GM21723 (cell line): Measurements from ENCODE around the gene TTLL7.
"Not testable (repeated sequence)": the region's sequence is repeated elsewhere in the genome, so short reads cannot be mapped to it uniquely, and the experiment has no call there.

Experiments
- ATAC-seq: cut with Tn5 transposase; IDR thresholded peaks from one replicate; pipeline ENCODE4 v1.9.1; 2021; ENCODE audit warnings: mild to moderate bottlenecking, moderate library complexity; ENCODE audit not compliant: unreplicated experiment

The TTLL7 gene

GRCh38 chr1:83931658-83932253 lies 67.2 kb downstream of the TTLL7 start:
- peak; percentile 93 for ATAC-seq

- ATAC-seq, result no peak
These were observed 69.7 kb downstream of the TTLL7 start for GRCh38 chr1:83929184-83929583.

GRCh38 chr1:83928396-83928795 lies 70.5 kb downstream of the TTLL7 start:
- ATAC-seq, result no peak

GRCh38 chr1:83927701-83928100 lies 71.2 kb downstream of the TTLL7 start:
- no peak for ATAC-seq

GRCh38 chr1:83927061-83927460 lies 71.9 kb downstream of the TTLL7 start:
- ATAC-seq, result no peak

- no peak for ATAC-seq
These were observed 75.4 kb downstream of the TTLL7 start for GRCh38 chr1:83923553-83923952.

GRCh38 chr1:83922431-83922830 lies 76.5 kb downstream of the TTLL7 start:
- ATAC-seq, result no peak

- no peak for ATAC-seq
These were observed 78.6 kb downstream of the TTLL7 start for GRCh38 chr1:83920320-83920719.

- no peak for ATAC-seq
These were observed 79.1 kb downstream of the TTLL7 start for GRCh38 chr1:83919872-83920271.

GRCh38 chr1:83918688-83919285 lies 80.1 kb downstream of the TTLL7 start:
- ATAC-seq, result no peak

- ATAC-seq, result no peak
These were observed 81.0 kb downstream of the TTLL7 start for GRCh38 chr1:83917959-83918358.

GRCh38 chr1:83916094-83916493 lies 82.8 kb downstream of the TTLL7 start:
- not testable (repeated sequence) for ATAC-seq

- ATAC-seq, result no peak
These were observed 86.1 kb downstream of the TTLL7 start for GRCh38 chr1:83912876-83913275.

GRCh38 chr1:83910461-83910860 lies 88.5 kb downstream of the TTLL7 start:
- no peak for ATAC-seq

GRCh38 chr1:83909687-83910086 lies 89.2 kb downstream of the TTLL7 start:
- ATAC-seq, result no peak

GRCh38 chr1:83905315-83905907 lies 93.5 kb downstream of the TTLL7 start:
- peak; percentile 61 for ATAC-seq

GRCh38 chr1:83901547-83902155 lies 97.3 kb downstream of the TTLL7 start:
- ATAC-seq, result no peak

GRCh38 chr1:83900524-83900923 lies 98.4 kb downstream of the TTLL7 start:
- ATAC-seq, result no peak

GRCh38 chr1:83897516-83897915 lies 101.4 kb downstream of the TTLL7 start:
- ATAC-seq, result no peak

- ATAC-seq, result no peak
These were observed 102.6 kb downstream of the TTLL7 start for GRCh38 chr1:83896299-83896698.

GRCh38 chr1:83889707-83890106 lies 109.2 kb downstream of the TTLL7 start:
- ATAC-seq, result no peak

- no peak for ATAC-seq
These were observed 111.4 kb downstream of the TTLL7 start for GRCh38 chr1:83887483-83887882.
